Left forelimb (tissue), 1 donor: ENCODE data around the gene PAIP1.
"Not testable (repeated sequence)": the region's sequence is repeated elsewhere in the genome, so short reads cannot be mapped to it uniquely, and the experiment has no call there.

Experiments used
- DNase-seq: peaks from one replicate; pipeline ENCODE4 v3.0.0-alpha.2; 2018; ENCODE audit warnings: low spot score

PAIP1 gene

GRCh38 chr5:43556857-43557542 is at the start of gene PAIP1:
TSS of gene PAIP1 (minus strand) at chr5:43557077. CDS start at chr5:43556846, 231 bp downstream.
- peak; percentile 92 for DNase-seq

GRCh38 chr5:43606351-43606750 is 49.5 kb upstream of the PAIP1 start:
- DNase-seq, result no peak

GRCh38 chr5:43604699-43605098 is 47.8 kb upstream of the PAIP1 start:
- no peak for DNase-seq

GRCh38 chr5:43603344-43604217 is 46.7 kb upstream of the PAIP1 start:
- DNase-seq, result peak; percentile 68

- DNase-seq, result peak; percentile 90
Observed at GRCh38 chr5:43602461-43603343, 45.8 kb upstream of the PAIP1 start, which contains the start of gene NNT. TSS of gene NNT (plus strand) at chr5:43603180. CDS start at chr5:43609196, 6,016 bp downstream.

- no peak for DNase-seq
Observed at GRCh38 chr5:43601454-43602260, 44.8 kb upstream of the PAIP1 start.

GRCh38 chr5:43598927-43599326 is 42.0 kb upstream of the PAIP1 start:
- DNase-seq, result not testable (repeated sequence)

GRCh38 chr5:43592363-43592762 is 35.5 kb upstream of the PAIP1 start:
- DNase-seq, result no peak

- no peak for DNase-seq
Observed at GRCh38 chr5:43590700-43591099, 33.8 kb upstream of the PAIP1 start.

GRCh38 chr5:43589310-43589709 is 32.4 kb upstream of the PAIP1 start:
- no peak for DNase-seq

- DNase-seq, result no peak
Observed at GRCh38 chr5:43588842-43589241, 32.0 kb upstream of the PAIP1 start.

GRCh38 chr5:43584166-43584699 is 27.4 kb upstream of the PAIP1 start:
- no peak for DNase-seq

GRCh38 chr5:43583724-43584123 is 26.8 kb upstream of the PAIP1 start:
- no peak for DNase-seq

- DNase-seq, result no peak
Observed at GRCh38 chr5:43582082-43583005, 25.5 kb upstream of the PAIP1 start.

GRCh38 chr5:43581398-43581797 is 24.5 kb upstream of the PAIP1 start:
- no peak for DNase-seq

GRCh38 chr5:43580402-43581210 is 23.7 kb upstream of the PAIP1 start:
- not testable (repeated sequence) for DNase-seq

GRCh38 chr5:43573058-43573457 is 16.2 kb upstream of the PAIP1 start:
- no peak for DNase-seq

GRCh38 chr5:43572357-43572756 is 15.5 kb upstream of the PAIP1 start:
- DNase-seq, result no peak

- DNase-seq, result no peak
Observed at GRCh38 chr5:43571237-43571636, 14.4 kb upstream of the PAIP1 start.
